HG03354 (cell line): ENCODE data around the gene COX8A.

Experiments
- ATAC-seq: cut with Tn5 transposase; IDR thresholded peaks from one replicate; pipeline ENCODE4 v1.9.1; 2021; ENCODE audit warnings: mild to moderate bottlenecking; ENCODE audit not compliant: unreplicated experiment, poor library complexity, severe bottlenecking

COX8A gene

DNA sequence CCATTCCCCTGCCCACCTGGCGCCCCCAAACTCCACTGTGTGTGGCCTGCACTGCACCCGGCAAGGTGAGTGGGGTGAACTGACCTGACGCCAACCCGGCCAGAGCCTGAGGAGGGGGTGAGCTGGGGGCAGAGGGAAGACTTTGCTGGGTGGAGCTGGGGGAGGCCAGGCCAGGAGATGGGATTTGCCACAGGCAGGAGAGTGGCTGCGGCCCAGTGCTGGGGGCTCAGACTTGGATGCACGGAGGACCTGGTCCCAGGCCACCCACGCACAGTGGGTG lies 43.5 kb downstream of the COX8A start:
- no peak for ATAC-seq

DNA sequence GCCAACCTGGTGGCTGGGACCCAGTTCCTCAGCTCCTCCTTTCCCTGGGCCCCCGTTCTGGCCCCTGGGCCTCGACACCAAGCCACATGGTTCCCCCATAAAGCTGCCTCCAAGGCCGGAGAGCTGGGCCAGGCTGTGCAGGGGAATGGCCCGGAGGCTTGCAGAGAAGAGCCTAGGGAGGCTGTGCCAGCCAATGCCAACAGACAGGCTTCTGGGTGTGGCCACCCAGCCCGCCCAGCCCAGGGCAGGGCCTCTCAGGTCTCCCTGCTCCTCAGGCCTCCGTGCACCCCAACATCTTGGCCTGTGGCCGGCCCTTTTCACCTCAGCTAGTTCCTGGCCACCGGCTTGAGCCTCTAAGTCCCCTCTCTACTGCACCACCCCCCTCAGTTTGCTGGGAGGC lies 43.9 kb downstream of the COX8A start:
- ATAC-seq = no peak

DNA sequence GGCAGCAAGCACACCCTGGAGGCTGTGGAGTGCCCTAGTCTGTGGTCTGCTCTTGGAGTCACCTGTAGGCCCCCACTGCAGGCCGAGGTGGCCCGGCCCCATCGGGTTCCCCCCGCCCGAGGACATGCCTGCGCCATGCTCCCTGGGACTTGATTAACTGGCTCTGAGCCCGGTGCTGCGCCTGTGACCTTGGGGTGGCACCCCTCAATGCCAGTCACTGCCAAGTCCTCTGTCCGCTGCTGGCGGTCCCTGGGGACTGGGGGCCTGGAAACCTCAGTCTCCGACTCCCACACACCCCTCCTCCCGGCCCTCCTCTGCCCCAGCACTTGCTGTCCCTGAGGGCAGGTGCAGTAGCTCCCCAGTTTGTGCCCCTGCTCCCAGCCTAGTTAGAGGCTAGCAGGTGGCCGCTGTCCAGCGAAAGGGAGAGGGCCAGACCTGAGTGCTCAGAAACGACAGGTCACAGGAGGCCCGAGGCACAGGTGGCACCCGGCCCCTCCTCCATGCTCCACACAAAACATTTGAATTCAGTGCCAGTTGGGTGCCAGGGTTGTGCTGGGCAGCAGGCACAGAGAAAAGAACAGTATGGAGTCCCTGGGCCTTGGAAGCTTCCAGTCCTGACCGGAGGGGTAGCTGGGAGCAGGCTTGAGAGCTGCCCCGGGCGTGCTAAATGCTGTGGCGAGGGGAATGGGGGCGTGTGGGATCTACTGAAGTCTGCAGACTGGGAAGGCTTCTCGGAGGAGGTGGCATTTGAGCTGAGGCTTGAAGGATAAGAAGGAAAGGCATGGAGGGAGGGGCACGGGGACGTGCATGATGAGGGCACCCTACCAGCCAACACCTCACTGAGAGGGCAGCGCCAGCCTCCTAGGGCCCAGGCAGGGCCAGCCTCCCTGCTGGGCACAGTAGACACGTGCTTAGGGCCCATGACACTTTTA lies 45.0 kb downstream of the COX8A start:
- ATAC-seq = no peak

DNA sequence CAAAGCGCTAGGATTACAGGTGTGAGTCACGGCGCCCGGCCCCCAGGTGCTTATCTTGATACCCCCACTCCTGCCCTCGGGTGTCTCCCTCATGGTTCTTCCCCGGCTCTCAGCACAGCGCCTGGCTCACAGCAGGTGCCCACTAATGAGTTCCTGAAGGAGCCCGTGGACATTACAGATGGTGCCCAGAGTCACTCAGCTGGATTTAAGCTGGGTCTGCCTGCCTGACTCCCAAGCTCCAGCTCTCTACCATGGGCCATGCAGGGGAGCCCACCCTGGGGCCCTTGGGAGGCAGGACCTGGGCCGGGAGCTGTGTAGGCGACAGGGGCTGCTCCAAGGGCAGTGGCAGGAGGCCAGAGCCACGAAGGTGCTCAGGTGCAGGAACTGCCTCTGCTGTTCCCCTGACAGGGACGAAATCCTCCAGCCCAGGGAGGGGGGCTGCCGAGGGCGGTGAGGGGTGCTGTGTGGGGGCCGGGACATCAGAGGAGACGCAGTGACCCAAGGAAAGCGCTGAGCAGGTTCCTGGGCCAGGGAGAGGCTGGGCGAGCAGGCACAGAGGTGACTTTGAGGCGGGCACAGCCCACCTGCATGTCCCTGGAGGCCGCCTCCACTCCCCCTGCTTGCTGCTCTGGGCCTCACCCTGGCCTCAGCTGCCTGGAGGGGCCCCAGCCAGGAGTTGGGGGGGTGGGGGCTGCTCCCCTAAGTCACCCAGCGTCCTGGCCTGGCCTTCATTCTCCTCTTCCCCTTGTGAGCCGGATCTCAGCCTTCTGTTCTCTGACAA lies 46.7 kb downstream of the COX8A start:
- ATAC-seq = no peak

DNA sequence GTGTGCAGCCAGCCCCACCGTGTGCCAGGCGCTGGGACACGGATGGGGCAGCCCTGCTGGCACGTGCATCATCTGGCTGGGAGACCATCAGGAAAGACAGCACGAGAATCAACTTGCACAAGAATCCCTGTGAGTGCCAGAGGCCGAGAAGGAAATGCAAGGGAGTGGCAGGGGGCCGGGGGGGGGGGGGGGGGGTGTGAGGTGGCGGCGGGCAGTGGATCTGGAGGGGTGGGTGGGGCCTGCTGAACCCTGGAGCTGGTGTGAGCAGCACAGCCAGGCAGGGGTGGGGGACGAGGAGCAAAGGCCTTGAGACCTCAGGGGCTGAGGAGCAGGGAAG lies 47.3 kb downstream of the COX8A start:
- no peak for ATAC-seq

DNA sequence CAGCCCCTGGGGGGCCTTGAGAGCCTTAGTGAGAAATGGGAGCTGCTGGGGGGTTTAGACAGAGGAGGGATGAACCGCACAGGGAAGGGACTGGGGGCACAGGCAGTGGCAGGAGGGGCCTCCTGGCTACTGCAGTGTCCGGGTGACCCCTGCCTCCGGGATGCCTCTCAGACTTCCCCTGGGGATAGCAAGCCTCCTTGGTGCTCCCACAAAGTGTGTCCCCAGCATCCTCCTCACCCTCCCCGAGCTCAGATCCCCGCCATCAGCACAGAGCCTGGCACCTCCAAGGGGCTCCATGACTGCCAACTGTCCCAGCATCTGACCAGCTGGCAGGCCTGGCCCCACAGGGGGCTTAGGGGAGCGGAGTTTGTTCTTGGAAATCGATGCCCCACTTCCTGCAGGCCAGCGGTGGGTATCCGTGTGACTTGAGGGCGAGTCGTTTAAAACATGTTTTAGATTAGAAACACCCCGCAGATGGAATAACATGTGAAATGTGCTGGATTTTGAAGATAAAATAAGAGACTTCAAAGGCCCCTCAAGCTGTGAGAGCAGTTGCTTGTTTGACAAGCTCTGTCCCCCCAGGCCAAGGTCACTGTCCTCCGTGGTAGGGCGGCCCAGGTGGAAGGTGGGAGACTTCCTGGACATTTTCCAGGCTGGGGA lies 47.8 kb downstream of the COX8A start:
- no peak for ATAC-seq

DNA sequence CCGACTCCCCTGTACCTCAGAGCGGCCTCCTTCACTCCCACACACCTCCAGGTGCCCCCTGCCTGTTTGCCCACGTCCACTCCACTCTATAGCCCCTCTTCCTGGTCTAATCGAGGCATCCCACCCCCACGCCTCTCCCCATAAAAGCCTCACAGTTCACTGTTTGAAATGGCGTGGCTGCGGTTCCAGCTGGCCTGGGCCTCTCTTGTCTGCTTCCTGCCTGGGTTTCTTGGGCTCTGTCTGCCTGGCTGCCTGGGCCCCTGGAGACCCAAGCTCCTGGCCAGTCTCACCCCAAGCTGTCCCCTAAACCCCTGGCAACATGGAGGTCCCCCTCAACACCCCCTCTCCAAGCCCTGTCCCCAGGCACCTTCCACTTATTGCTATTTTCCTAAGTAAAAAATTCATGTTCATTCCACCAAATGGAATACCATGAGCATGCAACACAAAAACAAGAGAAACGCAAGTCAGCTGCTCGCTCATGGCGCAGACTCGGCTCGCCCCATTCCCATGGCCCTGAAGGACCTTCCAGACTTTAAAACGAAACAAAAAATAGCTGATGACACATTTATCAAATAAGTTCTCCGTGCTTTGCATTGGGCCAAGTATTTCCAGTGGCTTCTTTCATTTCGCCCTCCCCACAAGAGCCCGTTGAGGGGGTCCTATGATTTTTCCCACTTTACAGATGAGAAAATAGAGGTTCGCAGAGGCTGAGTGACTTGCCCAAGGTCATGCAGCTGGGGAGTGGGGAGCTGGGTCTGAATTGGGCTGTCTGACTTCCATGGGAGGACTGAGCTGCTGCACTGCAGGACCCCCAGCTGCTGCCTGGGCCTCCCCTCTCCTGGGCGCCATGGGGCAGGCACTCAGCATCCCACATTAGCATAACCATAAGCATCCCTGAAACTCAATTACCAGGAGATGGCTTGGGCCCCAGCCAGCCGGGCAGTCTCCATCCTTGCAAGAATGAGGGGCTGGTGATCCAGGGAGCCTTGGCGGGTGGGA lies 49.6 kb downstream of the COX8A start:
- no peak for ATAC-seq

DNA sequence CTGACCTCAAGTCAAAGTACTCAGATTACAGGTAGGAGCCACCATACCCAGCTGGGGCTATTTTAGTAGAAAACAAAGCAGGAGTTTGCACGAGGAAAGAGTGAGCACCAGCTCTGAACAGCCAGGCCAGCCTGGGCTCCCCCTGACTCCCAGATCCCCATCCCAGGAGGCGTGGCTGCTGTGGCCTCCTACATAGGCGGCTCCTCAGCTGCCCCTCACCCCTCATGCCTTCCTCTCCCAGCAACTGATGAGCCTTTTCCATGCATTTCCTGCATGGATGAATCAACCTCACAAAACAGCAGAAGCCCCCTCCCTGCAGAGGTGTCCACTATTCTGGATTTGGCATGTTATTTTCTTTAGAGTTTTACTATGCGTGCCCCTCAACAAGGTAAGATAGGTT lies 50.8 kb downstream of the COX8A start:
- no peak for ATAC-seq
